Suprapubic skin (tissue), 4 donors: Measurements from ENCODE around the gene NGB. TPM values are rescaled to one million over a fixed set of nuclear protein-coding genes. Genes with fewer than 3 reads are reported as not detected.

Source experiments
- DNase-seq, 2 donors: peaks; one replicate each; pipeline ENCODE4 v3.0.0-alpha.2; 2019; ENCODE audit warnings: low spot score in 2 of 2
- H3K27ac ChIP-seq: fragments of 200-600 bp; sonication (generic); one replicate; pipeline ENCODE4 v1.5.1; 2019
- H3K27me3 ChIP-seq: fragments of 200-600 bp; sonication (generic); one replicate; pipeline ENCODE4 v1.5.1; 2019
- H3K36me3 ChIP-seq: fragments of 200-600 bp; sonication (generic); one replicate; pipeline ENCODE4 v1.5.1; 2019
- H3K4me1 ChIP-seq: fragments of 200-600 bp; sonication (generic); one replicate; pipeline ENCODE4 v1.5.1; 2019
- H3K4me3 ChIP-seq: fragments of 200-600 bp; sonication (generic); one replicate; pipeline ENCODE4 v1.5.1; 2019; ENCODE audit warnings: mild to moderate bottlenecking
- H3K9me3 ChIP-seq: fragments of 200-600 bp; sonication (generic); one replicate; pipeline ENCODE4 v1.5.1; 2019
- CTCF ChIP-seq, 2 donors: fragments of 200-600 bp in 1 of 2; fragments of 450-650 bp in 1 of 2; sonication (generic) in 1 of 2; IDR thresholded peaks; one replicate each; pipeline ENCODE4 v1.5.1; 2016 to 2019; ENCODE audit warnings: antibody characterized with exemption in 2 of 2, mild to moderate bottlenecking in 1 of 2, moderate library complexity in 1 of 2
- EP300 ChIP-seq: sonication (generic); formaldehyde crosslinking; IDR thresholded peaks from one replicate; pipeline ENCODE4 v1.6.1; 2017; ENCODE audit warnings: antibody characterized with exemption
- POLR2A ChIP-seq, 2 donors: fragments of 450-650 bp; IDR thresholded peaks; one replicate each; pipeline ENCODE4 v1.6.1; 2017; ENCODE audit warnings: antibody characterized with exemption in 2 of 2, mild to moderate bottlenecking in 2 of 2, moderate library complexity in 2 of 2
- POLR2AphosphoS5 ChIP-seq, 3 donors: sonication (generic); formaldehyde crosslinking; IDR thresholded peaks; one replicate each; pipeline ENCODE4 v1.6.1; 2017; ENCODE audit warnings: antibody characterized with exemption in 3 of 3
- WGBS: methylation state at CpG from one replicate; pipeline ENCODE4 v1.1.5; 2018; 5-methylcytosine and 5-hydroxymethylcytosine counted together
- total RNA-seq, 4 donors: library from RNA; depleted of rRNA; stranded (reverse); fragments of >200 nt; gene quantifications; one replicate each; pipeline ENCODE4 v1.1.0, GENCODE V29; 2016

NGB gene
- total RNA-seq, 4 donors from 2014 or later = not detected

GRCh38 chr14:77239412-77239811 lies 31.6 kb downstream of the NGB start:
- Histone ChIP-seq H3K27me3 (no peaks in the 10 kb centered on the region), H3K36me3 (no peaks in the 10 kb centered on the region)
- 90% methylated on average over 2 of the region's 16 CpGs for WGBS

DNA sequence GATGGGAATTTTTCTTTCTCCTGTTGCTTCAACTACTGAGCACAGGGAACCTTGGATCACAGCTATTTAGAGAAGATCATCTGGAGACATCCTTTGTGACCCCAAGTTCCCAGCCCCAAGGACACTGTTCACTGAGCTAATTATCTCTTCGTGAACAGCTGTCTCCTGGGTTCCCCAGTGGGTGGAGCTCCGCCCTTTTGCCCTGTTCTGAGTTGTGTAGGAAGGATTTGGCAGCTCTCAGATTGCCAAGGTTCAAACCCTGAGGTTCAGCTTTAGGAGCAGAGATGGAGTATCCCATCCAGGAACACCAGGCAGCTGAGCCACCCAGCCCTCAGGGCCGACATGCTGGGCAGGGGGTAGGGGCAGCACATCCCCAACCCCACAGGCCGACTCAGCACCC lies 32.0 kb downstream of the NGB start:
- no peaks in the 10 kb centered on the region for H3K36me3 ChIP-seq
- no peaks in the 10 kb centered on the region for H3K9me3 ChIP-seq
- DNase-seq = no peak
- no peak overlapping the region for H3K4me3 ChIP-seq
- 64% methylated on average over 2 of the region's 4 CpGs for WGBS
- no peaks in the 10 kb centered on the region for H3K4me1 ChIP-seq
- no peak overlapping the region for H3K27ac ChIP-seq
- TF ChIP-seq CTCF (IDR thresholded peaks at IDR 0.05) (no peak), EP300 (no peak), POLR2A (IDR thresholded peaks at IDR 0.05) (no peak), POLR2AphosphoS5 (IDR thresholded peaks at IDR 0.05) (no peak)
- no peaks in the 10 kb centered on the region for H3K27me3 ChIP-seq

More at GRCh38 chr14:77239412-77239811, 31.6 kb downstream of the NGB start:
- TF ChIP-seq CTCF (IDR thresholded peaks at IDR 0.05) = no peak
- no peak for TF ChIP-seq POLR2A (IDR thresholded peaks at IDR 0.05)
- TF ChIP-seq EP300 = no peak
- Histone ChIP-seq H3K9me3 (no peaks in the 10 kb centered on the region), H3K27ac (no peak overlapping the region), H3K4me3 (no peak overlapping the region), H3K4me1 (no peaks in the 10 kb centered on the region)
- DNase-seq = no peak

GRCh38 chr14:77238356-77238755 lies 32.6 kb downstream of the NGB start:
- no peak for TF ChIP-seq POLR2A (IDR thresholded peaks at IDR 0.05)
- TF ChIP-seq POLR2AphosphoS5 (IDR thresholded peaks at IDR 0.05) = no peak
- TF ChIP-seq EP300 = no peak
- no peak for TF ChIP-seq CTCF (IDR thresholded peaks at IDR 0.05)
- Histone ChIP-seq H3K36me3 (no peaks in the 10 kb centered on the region), H3K9me3 (no peaks in the 10 kb centered on the region), H3K4me3 (no peak overlapping the region), H3K4me1 (no peaks in the 10 kb centered on the region), H3K27ac (no peak overlapping the region), H3K27me3 (no peaks in the 10 kb centered on the region)
- WGBS = 73% methylated on average over 3 of the region's 3 CpGs
- DNase-seq = no peak

GRCh38 chr14:77236814-77237213 lies 34.2 kb downstream of the NGB start:
- Histone ChIP-seq H3K27me3 (no peaks in the 10 kb centered on the region), H3K9me3 (no peaks in the 10 kb centered on the region), H3K4me3 (no peak overlapping the region), H3K27ac (no peak overlapping the region), H3K4me1 (no peaks in the 10 kb centered on the region), H3K36me3 (no peaks in the 10 kb centered on the region)
- no peak for DNase-seq
- WGBS = 67% methylated on average over 6 of the region's 7 CpGs
- TF ChIP-seq CTCF (IDR thresholded peaks at IDR 0.05) (no peak), POLR2A (IDR thresholded peaks at IDR 0.05) (no peak), POLR2AphosphoS5 (IDR thresholded peaks at IDR 0.05) (no peak), EP300 (no peak)

DNA sequence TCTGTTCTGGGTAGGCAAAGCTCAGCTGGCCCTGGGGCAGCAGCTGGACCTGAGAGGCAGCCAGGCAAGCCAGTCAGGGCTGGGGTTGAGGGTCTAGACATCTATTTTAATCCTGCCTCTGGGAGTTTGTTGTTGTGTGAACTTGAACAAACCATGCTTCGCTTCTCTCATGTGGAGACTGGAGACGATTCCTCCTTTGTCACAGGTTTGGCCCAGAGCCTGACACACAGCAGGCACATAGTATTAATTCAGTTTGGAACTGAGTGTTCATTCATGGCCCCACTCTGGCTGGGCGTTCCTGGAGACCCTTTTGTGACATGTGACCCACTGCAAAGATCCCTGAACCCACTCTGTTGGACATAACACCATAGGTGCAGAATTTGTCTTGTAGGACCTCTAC lies 39.3 kb downstream of the NGB start:
- no peaks in the 10 kb centered on the region for H3K27me3 ChIP-seq
- no peaks in the 10 kb centered on the region for H3K9me3 ChIP-seq
- H3K4me3 ChIP-seq = no peak overlapping the region
- no peak overlapping the region for H3K27ac ChIP-seq
- TF ChIP-seq EP300 (no peak), CTCF (IDR thresholded peaks at IDR 0.05) (no peak), POLR2A (IDR thresholded peaks at IDR 0.05) (no peak)
- no peaks in the 10 kb centered on the region for H3K4me1 ChIP-seq
- 81% methylated on average over 3 of the region's 3 CpGs for WGBS
- DNase-seq = no peak
- H3K36me3 ChIP-seq = no peaks in the 10 kb centered on the region
